Upper lobe of left lung (tissue), 6 donors: ENCODE measurements around the gene EXOC2. TPM values are rescaled to one million over a fixed set of nuclear protein-coding genes. Genes with fewer than 3 reads are reported as not detected.

Source experiments
- ATAC-seq, 2 donors: fragments of 200-7000 bp; cut with Tn5 transposase; one replicate each; pipeline ENCODE4 v1.9.1; 2022; ENCODE audit warnings: mild to moderate bottlenecking in 2 of 2, moderate library complexity in 2 of 2; ENCODE audit not compliant: low FRiP score in 2 of 2
- DNase-seq, 2 donors: peaks; one replicate each; pipeline ENCODE4 v3.0.0-alpha.2; 2019 to 2020
- H3K27ac ChIP-seq, 4 donors: fragments of 200-600 bp; sonication (generic); one replicate each; pipeline ENCODE4 v1.5.1; 2016 to 2019
- H3K27me3 ChIP-seq, 4 donors: fragments of 200-600 bp; sonication (generic); one replicate each; pipeline ENCODE4 v1.5.1; 2017 to 2019
- H3K36me3 ChIP-seq, 4 donors: fragments of 200-600 bp; sonication (generic); one replicate each; pipeline ENCODE4 v1.5.1; 2016 to 2019
- H3K4me1 ChIP-seq, 4 donors: fragments of 200-600 bp; sonication (generic); one replicate each; pipeline ENCODE4 v1.5.1; 2018 to 2019
- H3K4me3 ChIP-seq, 4 donors: fragments of 200-600 bp; sonication (generic); one replicate each; pipeline ENCODE4 v1.5.1; 2017 to 2019; ENCODE audit warnings: mild to moderate bottlenecking in 2 of 4, moderate library complexity in 1 of 4
- H3K9me3 ChIP-seq, 4 donors: fragments of 200-600 bp; sonication (generic); one replicate each; pipeline ENCODE4 v1.5.1; 2018 to 2019
- EP300 ChIP-seq, 4 donors: sonication (generic); formaldehyde crosslinking; IDR thresholded peaks; one replicate each; pipeline ENCODE4 v1.5.1; 2017; ENCODE audit warnings: antibody characterized with exemption in 4 of 4, control low read depth in 2 of 4
- POLR2A ChIP-seq, 4 donors: fragments of 450-650 bp; IDR thresholded peaks; one replicate each; pipeline ENCODE4 v1.5.1; 2016 to 2017; ENCODE audit warnings: antibody characterized with exemption in 4 of 4, mild to moderate bottlenecking in 2 of 4
- POLR2AphosphoS5 ChIP-seq, 2 donors: sonication (generic); formaldehyde crosslinking; IDR thresholded peaks; one replicate each; pipeline ENCODE4 v1.5.1; 2017; ENCODE audit warnings: antibody characterized with exemption in 2 of 2
- WGBS, 2 donors: methylation state at CpG; one replicate each; pipeline ENCODE4 v1.1.5; 2017 to 2018; 5-methylcytosine and 5-hydroxymethylcytosine counted together
- total RNA-seq, 6 donors: library from RNA; depleted of rRNA in 4 of 6; stranded (reverse); fragments of >200 nt in 4 of 6; gene quantifications; one replicate each; pipeline versions ENCODE4 v1.1.0 to v1.2.1, GENCODE V29; 2016 to 2021
- TF ChIP-seq, protein P1 (sequence below), 6 experiments: fragments of 450-650 bp in 4 of 6; fragments of 200-600 bp in 2 of 6; sonication (generic) in 2 of 6; IDR thresholded peaks; one replicate each; pipeline ENCODE4 v1.5.1; 2016 to 2019; ENCODE audit warnings: antibody characterized with exemption in 6 of 6
- donor health status: DM: no; HTN: no; CAD: no; lungs with moderate emphysema.
- donor health status: DM: no; HTN: yes; CAD: no; lungs with severe emphysema.

Gene EXOC2
- total RNA-seq, 6 donors from 2014 or later: 16.5 to 31.4 (median 24.4) TPM

DNA sequence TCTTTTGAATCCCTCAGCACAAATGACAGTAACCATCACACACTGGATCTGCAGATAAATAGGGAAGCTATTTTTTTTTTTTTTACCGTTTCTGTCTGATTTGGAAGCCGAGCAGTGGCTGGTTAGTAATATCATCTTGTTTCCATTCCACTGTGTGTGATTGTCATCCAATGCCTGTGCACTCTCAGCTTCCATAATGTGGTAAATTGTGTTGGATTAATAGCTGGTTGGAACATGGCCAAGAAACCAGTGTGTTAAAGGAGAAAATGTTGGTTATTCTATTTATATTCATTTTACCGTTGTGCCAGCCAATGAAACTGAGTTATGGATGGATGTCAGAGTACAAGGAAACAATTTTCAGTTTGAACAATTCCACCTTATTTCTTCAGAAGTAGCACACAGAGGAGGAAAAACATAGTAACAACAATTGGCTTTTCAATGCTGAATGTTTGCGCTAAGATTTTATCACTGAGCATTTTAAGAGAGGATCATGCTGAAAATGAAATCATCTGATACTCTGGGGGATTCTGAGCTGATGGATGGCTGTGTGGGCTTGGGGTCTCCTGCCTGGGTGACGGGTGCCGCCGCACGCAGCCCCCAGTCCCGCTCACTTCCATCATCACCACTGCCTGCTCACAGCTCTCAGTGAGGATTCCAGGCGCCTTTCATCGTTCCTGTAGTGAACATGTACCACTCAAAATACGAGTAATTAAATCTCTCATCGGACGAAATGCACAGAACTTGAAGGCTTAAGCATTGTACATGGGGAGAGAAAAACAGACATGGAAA, 40.7 kb upstream of the EXOC2 start:
- DNase-seq (no peak), ATAC-seq (no peak)
- TF ChIP-seq, protein P1, sequence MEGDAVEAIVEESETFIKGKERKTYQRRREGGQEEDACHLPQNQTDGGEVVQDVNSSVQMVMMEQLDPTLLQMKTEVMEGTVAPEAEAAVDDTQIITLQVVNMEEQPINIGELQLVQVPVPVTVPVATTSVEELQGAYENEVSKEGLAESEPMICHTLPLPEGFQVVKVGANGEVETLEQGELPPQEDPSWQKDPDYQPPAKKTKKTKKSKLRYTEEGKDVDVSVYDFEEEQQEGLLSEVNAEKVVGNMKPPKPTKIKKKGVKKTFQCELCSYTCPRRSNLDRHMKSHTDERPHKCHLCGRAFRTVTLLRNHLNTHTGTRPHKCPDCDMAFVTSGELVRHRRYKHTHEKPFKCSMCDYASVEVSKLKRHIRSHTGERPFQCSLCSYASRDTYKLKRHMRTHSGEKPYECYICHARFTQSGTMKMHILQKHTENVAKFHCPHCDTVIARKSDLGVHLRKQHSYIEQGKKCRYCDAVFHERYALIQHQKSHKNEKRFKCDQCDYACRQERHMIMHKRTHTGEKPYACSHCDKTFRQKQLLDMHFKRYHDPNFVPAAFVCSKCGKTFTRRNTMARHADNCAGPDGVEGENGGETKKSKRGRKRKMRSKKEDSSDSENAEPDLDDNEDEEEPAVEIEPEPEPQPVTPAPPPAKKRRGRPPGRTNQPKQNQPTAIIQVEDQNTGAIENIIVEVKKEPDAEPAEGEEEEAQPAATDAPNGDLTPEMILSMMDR (IDR thresholded peaks at IDR 0.05): no peak
- no peak for TF ChIP-seq POLR2A (IDR thresholded peaks at IDR 0.05)
- Histone ChIP-seq H3K27me3 (no peaks in the 10 kb centered on the region), H3K36me3 (no peaks in the 10 kb centered on the region), H3K4me3 (no peak overlapping the region), H3K27ac (no peak overlapping the region), H3K9me3 (no peaks in the 10 kb centered on the region), H3K4me1 (no peaks in the 10 kb centered on the region)
- WGBS, 2 donors: 79 to 85% methylated on average over 14 of the region's 14 CpGs

DNA sequence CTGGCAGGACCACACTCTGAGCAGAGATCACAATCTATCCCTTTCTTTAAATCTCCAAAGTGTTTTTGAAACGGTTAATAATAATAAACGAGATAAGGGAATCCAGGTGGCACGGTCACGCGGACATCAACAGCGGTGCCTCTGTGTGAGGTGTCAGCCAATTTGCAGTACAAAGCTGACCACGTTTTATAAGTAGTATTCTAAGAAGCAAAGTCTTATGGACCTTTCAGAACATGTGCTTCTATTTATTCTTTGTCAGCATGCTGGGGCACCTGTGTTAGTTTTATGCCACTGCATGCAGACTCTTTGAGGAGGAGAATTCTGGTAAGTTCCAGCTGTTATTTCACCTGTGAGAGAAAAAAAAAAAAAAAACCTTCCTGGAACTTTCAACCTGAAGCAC, 39.0 kb upstream of the EXOC2 start:
- DNase-seq (no peak), ATAC-seq (no peak)
- WGBS, 2 donors: 70 to 81% methylated on average over 7 of the region's 7 CpGs
- no peak overlapping the region for H3K27ac ChIP-seq
- H3K4me3 ChIP-seq: no peak overlapping the region
- H3K27me3 ChIP-seq: no peaks in the 10 kb centered on the region
- H3K9me3 ChIP-seq: no peaks in the 10 kb centered on the region
- no peaks in the 10 kb centered on the region for H3K4me1 ChIP-seq
- H3K36me3 ChIP-seq: no peaks in the 10 kb centered on the region
- TF ChIP-seq POLR2AphosphoS5 (IDR thresholded peaks at IDR 0.05) (no peak), EP300 (IDR thresholded peaks at IDR 0.05) (no peak), POLR2A (IDR thresholded peaks at IDR 0.05) (no peak)
- TF ChIP-seq, protein P1 (IDR thresholded peaks at IDR 0.05): no peak

DNA sequence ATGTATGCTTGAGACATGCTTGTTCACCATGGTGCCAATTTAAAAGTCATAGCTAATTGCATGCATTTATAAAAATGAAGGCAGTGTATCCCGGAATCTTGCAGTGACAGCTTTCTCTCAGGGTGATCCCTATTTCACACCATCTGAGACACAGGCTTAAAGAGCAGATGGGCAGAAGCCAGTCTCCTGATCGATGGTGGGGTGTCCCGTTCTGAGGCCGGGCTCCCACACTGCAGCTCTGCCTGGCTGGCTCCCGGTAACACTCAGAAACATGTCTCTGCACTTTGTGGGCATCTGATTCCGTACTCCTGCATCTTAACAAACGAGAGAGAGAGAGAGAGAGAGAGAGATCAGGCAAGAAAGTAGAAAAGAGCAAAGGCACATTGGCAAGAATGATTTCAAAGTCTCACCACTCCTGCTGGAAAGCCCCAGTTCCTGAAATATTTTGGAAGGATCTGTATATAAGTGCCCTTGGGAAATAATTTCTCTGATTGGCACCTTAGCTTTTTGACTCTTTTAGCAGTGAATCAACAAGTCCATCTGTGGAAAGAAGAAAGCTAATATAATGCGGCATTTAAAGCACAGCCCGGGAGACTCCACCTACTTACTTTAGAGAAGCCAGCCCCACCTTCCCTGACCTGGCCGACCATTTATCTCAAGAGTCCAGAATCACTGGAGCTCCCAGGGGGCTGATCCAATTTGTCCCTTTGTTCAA, 36.8 kb upstream of the EXOC2 start:
- Histone ChIP-seq H3K9me3 (no peaks in the 10 kb centered on the region), H3K27me3 (no peaks in the 10 kb centered on the region), H3K4me1 (no peaks in the 10 kb centered on the region), H3K4me3 (no peak overlapping the region), H3K27ac (no peak overlapping the region), H3K36me3 (no peaks in the 10 kb centered on the region)
- DNase-seq (peak in 1 of 2 donors; percentile 26), ATAC-seq (no peak)
- TF ChIP-seq POLR2A (IDR thresholded peaks at IDR 0.05) (no peak), EP300 (IDR thresholded peaks at IDR 0.05) (no peak), POLR2AphosphoS5 (IDR thresholded peaks at IDR 0.05) (no peak)
- TF ChIP-seq, protein P1 (IDR thresholded peaks at IDR 0.05): no peak
- 80 to 84% methylated on average over 10 of the region's 10 CpGs for WGBS, 2 donors

DNA sequence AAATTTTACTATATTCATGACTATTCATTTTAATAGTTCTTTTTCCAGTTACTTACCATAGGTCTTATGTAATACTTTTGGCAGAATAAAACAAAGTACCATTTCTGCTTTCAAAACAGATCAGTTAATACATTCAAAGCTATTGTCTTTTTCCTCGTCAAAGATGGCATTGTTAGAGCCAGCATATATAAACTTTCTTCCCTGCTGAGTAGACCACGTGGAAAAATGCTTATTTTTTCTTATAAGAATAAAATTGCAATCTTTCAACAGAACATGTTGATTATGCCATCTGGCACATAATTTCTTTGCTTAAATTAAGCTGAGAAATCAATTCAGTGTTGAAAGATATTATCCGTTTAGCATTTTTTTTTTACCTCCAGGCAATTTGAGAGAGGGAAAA, 34.9 kb upstream of the EXOC2 start:
- no peak overlapping the region for H3K4me3 ChIP-seq
- no peaks in the 10 kb centered on the region for H3K9me3 ChIP-seq
- H3K27ac ChIP-seq: no peak overlapping the region
- 50 to 63% methylated on average over 3 of the region's 3 CpGs for WGBS, 2 donors
- no peaks in the 10 kb centered on the region for H3K4me1 ChIP-seq
- no peaks in the 10 kb centered on the region for H3K36me3 ChIP-seq
- no peaks in the 10 kb centered on the region for H3K27me3 ChIP-seq
- ATAC-seq: no peak
- no peak for TF ChIP-seq POLR2AphosphoS5 (IDR thresholded peaks at IDR 0.05)
- TF ChIP-seq, protein P1 (IDR thresholded peaks at IDR 0.05): no peak
- TF ChIP-seq EP300 (IDR thresholded peaks at IDR 0.05): no peak
- TF ChIP-seq POLR2A (IDR thresholded peaks at IDR 0.05): no peak
- DNase-seq: no peak
